Measurements from ENCODE around the gene A2M. TPM values are rescaled to one million over a fixed set of nuclear protein-coding genes. Genes with fewer than 3 reads are reported as not detected.

A2M gene
- total RNA-seq, 2 donors from 2014 or later = 105 to 201 TPM

- intact Hi-C loops (cut with DNase I) = loop anchor here (10.0 kb wide), 1 partner anchor 210 kb away; no protein-coding TSS in a partner anchor
- H3K9me3 ChIP-seq = no peaks in the 10 kb centered on the region
- peaks cover 4% of the 10 kb centered on the region for H3K4me1 ChIP-seq
- H3K36me3 ChIP-seq = no peaks in the 10 kb centered on the region
- peak overlapping the region; percentile 80 for H3K27ac ChIP-seq
- H3K9ac ChIP-seq (ENCODE audit: low read depth in 2 of 2, low read length in 2 of 2) = peak overlapping the region; percentile 84 to 94
- TF ChIP-seq, protein P1, sequence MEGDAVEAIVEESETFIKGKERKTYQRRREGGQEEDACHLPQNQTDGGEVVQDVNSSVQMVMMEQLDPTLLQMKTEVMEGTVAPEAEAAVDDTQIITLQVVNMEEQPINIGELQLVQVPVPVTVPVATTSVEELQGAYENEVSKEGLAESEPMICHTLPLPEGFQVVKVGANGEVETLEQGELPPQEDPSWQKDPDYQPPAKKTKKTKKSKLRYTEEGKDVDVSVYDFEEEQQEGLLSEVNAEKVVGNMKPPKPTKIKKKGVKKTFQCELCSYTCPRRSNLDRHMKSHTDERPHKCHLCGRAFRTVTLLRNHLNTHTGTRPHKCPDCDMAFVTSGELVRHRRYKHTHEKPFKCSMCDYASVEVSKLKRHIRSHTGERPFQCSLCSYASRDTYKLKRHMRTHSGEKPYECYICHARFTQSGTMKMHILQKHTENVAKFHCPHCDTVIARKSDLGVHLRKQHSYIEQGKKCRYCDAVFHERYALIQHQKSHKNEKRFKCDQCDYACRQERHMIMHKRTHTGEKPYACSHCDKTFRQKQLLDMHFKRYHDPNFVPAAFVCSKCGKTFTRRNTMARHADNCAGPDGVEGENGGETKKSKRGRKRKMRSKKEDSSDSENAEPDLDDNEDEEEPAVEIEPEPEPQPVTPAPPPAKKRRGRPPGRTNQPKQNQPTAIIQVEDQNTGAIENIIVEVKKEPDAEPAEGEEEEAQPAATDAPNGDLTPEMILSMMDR (IDR thresholded peaks at IDR 0.05) = no peak
- H3K27me3 ChIP-seq = no peaks in the 10 kb centered on the region
- peak overlapping the region; percentile 78 for H3K4me3 ChIP-seq
- peak; percentile 85 for DNase-seq
These were observed 50.7 kb downstream of the A2M start for GRCh38 chr12:9064815-9065606.

GRCh38 chr12:9064201-9064814 is 51.4 kb downstream of the A2M start:
- Histone ChIP-seq H3K4me1 (peaks cover 4% of the 10 kb centered on the region), H3K9me3 (no peaks in the 10 kb centered on the region), H3K27ac (peak overlapping the region; percentile 80), H3K27me3 (no peaks in the 10 kb centered on the region), H3K36me3 (no peaks in the 10 kb centered on the region), H3K9ac (ENCODE audit: low read depth in 2 of 2, low read length in 2 of 2) (peak overlapping the region; percentile 84 to 94), H3K4me3 (peak overlapping the region; percentile 78)
- DNase-seq = peak; percentile 65
- intact Hi-C loops (cut with DNase I) = loop anchor here (10.0 kb wide), 1 partner anchor 210 kb away; no protein-coding TSS in a partner anchor
- TF ChIP-seq, protein P1 (IDR thresholded peaks at IDR 0.05) = peak; percentile 20

DNA sequence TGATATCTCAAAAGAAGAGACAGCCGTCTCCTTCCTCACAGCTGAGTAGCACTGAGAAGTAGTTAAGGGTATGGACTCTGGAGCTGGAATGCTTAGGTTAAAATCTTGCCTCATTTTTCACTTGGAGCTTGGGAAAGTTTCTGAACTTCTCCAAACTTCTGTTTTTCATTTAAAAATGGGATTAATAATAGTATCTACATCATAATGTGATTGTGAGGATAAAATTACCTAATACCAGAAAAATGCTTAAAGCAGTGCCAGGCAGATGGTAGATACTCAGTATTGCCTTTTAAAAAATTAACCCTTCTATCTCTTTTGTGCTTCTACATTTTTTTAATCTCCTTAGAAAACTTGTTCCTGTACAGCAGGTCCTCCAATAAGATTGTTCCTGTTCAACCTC is 63.1 kb downstream of the A2M start:
- intact Hi-C loops (cut with DNase I) = no loop called here
- no peaks in the 10 kb centered on the region for H3K9me3 ChIP-seq
- no peak overlapping the region for H3K4me3 ChIP-seq
- no peak for DNase-seq
- no peaks in the 10 kb centered on the region for H3K4me1 ChIP-seq
- H3K9ac ChIP-seq (ENCODE audit: low read depth in 2 of 2, low read length in 2 of 2) = no peak overlapping the region
- TF ChIP-seq, protein P1 (IDR thresholded peaks at IDR 0.05) = no peak
- H3K36me3 ChIP-seq = no peaks in the 10 kb centered on the region
- H3K27me3 ChIP-seq = no peaks in the 10 kb centered on the region
- H3K27ac ChIP-seq = no peak overlapping the region

DNA sequence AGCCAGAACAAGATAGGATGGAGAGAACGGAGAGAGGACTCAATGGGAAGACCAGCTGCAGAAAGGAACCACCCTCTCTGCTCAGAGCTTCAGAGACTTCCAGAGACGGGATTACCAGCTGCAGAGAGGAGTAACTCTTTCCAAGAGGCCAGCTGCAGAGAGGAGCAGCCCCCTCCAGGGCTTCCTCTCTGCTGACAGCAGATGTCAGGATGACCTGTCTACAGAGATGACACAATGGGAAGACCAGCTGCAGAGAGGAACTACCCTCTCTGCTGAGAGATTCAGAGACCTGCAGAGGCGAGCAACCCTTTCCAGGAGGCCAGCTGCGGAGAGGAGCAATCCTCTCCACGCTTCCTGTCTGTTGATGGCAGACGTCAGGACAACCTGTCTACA is 64.6 kb downstream of the A2M start:
- H3K27ac ChIP-seq = no peak overlapping the region
- H3K9me3 ChIP-seq = no peaks in the 10 kb centered on the region
- DNase-seq = no peak
- intact Hi-C loops (cut with DNase I) = no loop called here
- TF ChIP-seq, protein P1 (IDR thresholded peaks at IDR 0.05) = no peak
- no peaks in the 10 kb centered on the region for H3K4me1 ChIP-seq
- H3K9ac ChIP-seq (ENCODE audit: low read depth in 2 of 2, low read length in 2 of 2) = peak overlapping the region in 1 of 2 donors; percentile 12
- no peak overlapping the region for H3K4me3 ChIP-seq
- H3K36me3 ChIP-seq = no peaks in the 10 kb centered on the region
- no peaks in the 10 kb centered on the region for H3K27me3 ChIP-seq

- Histone ChIP-seq H3K4me3 (no peak overlapping the region), H3K9ac (ENCODE audit: low read depth in 2 of 2, low read length in 2 of 2) (no peak overlapping the region), H3K4me1 (no peaks in the 10 kb centered on the region), H3K9me3 (no peaks in the 10 kb centered on the region), H3K27me3 (no peaks in the 10 kb centered on the region), H3K36me3 (no peaks in the 10 kb centered on the region), H3K27ac (no peak overlapping the region)
- TF ChIP-seq, protein P1 (IDR thresholded peaks at IDR 0.05) = no peak
- intact Hi-C loops (cut with DNase I) = no loop called here
- DNase-seq = no peak
These were observed 65.1 kb downstream of the A2M start for GRCh38 chr12:9050521-9051157.

Data from colonic mucosa (tissue), 4 donors.